DMS53 treated with DMSO at 0.1 percent for 48 hours (cell line): ENCODE data around the gene MINAR1.

Source experiments
- DNase-seq: peaks from one replicate; lab custom pipeline; 2025; ENCODE audit not compliant: unreplicated experiment; lab: John Stamatoyannopoulos, UW

The MINAR1 gene

DNA sequence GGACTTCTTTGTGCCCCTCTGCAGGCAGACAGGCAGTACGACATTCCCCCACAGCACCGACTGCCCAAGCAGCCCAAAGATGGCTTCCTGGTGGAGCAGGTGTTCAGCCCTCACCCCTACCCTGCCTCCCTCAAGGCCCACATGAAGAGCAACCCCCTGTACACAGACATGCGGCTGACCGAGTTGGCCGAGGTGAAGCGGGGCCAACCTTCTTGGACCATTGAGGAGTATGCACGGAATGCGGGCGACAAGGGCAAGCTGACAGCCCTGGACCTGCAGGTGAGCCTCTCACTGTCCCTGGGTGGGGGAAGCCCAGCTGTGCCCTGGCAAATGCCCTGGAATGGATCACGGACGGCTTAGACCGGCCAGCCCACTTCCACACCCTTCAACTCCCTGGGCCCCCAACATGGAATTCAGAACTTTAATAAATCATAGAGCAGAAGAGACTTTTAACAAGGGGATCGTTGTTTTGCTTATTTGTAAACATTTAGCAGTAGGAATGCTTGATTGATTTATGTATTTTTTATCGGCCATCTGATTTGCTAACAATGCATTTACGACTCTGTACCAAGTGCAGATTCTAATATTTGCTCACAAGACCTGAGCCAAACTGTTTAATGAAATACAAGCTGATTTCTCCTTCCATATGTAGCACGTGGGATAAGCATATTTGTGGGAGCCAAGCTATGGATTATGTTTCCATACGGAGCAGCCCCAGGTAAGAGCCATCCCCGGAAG is 31.1 kb downstream of the MINAR1 start:
- DNase-seq, result no peak

DNA sequence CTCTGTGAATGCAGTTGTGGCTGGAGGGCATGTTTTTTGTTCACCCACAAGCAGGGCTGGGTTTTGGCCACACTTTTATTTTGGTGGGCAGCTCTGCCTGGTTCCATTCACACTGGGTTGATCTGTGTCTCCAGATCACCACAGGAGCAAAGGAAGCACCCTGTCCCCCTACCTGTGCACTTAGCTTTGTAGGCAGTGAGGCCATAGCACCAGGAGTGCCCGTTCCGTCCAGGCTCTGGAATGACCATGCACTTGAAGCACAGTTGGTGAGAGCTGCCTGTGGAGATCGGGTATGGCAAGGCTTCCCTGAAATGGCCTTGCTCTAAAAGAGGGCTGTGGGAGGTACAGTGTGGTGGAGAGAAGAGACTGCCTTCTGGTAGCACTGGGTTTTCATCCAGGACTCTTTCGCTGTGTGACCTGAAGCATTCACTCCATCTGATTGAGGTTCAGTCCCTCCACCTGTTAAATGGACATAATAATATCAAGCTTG is 31.7 kb downstream of the MINAR1 start:
- DNase-seq, result no peak

DNA sequence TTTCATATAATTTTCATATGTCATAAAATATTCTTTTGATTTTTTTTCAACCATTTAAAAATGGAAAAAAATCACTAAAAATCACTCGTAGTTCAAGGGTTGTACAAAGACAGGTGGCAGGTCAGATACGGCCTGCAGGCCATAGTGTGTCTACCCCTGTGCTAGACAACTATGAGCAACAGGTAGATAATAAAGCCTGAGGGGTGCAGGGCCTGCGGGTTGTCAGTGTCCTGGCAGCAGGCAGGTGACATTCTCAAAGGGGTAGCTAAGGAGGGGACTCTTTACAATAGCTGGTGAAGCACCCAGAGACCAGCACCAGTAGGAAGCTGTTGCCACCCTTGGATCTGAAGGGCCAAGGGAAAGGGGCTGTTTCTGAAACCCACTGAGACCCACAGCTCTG is 34.4 kb downstream of the MINAR1 start:
- DNase-seq, result no peak

DNA sequence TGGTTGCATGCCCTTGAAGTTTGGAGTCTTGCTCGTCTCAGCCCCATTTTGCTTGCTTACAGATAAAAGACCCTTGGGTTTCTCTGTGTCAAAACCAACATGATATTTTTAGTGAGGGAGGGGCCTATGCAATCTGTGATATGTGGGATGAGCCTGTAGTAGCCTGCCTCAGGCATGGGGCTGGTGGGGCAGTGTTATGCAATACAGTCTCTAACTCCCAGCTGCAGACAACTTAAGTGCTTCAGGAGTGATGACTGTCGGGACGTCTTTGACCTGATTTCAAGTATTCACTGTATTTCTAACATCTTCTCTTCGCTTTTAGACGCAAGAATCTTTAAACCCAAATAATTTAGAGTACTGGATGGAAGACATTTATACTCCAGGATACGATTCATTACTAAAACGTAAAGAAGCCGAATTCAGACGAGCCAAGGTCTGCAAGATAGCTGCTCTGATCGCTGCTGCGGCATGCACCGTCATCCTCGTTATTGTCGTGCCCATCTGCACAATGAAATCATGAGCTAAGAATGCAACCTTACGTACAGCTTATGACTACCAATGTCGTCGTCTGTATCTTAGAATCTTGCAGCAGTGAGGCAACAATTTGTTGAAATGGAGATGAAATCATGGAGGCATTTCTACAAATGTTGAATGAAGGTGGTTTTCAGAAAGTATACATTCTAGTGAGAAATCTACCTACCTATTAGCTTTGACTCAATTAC is 35.9 kb downstream of the MINAR1 start:
- DNase-seq, result no peak

DNA sequence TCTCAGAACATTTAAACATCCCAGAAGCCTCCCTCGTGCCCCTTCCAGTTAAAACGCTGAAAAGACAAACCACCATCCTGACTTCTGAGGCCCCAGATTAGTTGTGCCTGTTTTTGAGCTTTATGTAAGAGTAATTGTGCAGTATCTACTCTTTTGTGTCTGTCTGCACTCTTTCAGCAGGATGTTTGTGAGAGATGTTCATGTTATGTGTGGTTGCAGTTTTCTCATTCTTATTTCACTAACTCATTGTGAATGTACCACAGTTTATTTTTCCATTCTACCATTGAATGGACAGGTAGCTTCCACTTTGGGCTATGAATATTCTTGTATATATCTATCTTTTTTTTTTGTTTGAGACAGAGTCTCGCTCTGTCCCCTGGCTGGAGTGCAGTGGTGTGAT is 40.3 kb downstream of the MINAR1 start:
- no peak for DNase-seq

DNA sequence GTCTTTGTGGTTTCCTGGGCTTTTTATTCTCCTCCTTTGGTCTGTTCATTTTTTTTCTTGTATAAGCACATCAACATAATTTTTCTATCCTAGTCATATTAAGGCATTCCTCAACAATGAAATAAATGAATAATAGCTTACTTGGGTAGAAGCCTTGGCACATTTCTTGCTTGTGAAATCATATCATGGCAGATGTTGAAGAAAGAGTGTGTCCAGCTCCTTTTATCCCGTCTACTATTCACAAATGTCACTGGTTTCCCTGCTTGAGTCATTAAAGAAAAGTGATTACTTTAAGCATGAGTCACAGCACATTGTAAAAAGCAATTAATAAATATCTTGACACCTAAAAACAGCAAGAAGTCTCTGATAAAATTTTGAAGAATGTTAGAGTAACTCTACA is 42.1 kb downstream of the MINAR1 start:
- DNase-seq, result no peak

DNA sequence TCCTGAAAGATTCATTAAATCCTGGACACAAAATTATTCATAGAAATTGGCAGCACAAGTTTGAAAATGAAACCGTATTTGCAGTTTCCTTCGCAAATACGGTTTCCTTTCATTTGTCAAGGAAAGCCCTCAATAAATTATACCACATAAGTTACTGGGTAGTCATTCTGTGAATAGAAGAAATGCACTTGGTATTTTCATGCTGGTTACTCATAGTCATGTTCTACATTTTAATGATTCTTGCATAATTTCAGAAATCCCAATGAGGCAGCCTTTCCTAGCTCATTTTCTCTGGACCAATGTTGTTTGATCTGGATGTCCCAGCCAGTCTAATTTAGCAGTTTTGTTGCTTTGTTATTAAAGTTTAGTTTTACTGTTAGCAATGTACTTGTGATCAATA is 43.2 kb downstream of the MINAR1 start:
- DNase-seq, result no peak

DNA sequence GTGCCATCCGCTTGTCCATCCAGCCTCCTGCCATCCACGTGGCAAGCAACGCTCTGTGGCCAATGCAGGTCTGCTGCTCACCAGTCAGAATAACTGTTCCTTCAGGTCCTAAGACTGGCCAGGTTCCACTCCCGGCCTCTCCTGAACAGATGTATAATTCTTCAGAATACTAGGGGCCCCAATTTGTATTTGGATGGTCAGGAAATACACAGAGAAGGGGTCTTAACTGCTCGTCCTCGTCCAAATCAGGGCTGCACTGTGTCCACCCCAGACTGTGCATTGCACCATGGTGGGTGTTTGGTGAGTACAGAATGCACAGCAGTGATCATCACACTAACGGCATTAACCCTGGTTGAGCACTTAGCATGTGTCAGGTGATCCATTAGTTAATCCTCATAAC is 46.0 kb downstream of the MINAR1 start:
- no peak for DNase-seq

DNA sequence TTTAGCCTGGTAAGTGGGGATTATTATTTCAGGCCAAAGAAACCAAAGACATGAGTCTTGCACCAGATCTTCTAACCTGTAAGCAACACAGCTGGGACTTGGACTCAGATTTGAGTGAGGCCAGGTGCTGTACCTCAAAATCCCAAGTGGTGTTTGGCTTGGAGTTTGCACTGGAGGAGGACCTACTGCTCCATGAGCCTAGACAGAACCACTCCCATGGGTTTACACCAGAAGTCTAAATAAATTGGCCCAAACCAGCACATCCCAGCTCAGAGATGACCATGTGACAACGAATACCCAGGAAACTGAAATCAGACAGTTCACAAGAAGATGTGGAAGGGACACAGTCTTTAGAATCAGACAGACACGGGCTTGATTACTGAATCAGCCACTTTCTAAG is 47.5 kb downstream of the MINAR1 start:
- DNase-seq, result no peak

DNA sequence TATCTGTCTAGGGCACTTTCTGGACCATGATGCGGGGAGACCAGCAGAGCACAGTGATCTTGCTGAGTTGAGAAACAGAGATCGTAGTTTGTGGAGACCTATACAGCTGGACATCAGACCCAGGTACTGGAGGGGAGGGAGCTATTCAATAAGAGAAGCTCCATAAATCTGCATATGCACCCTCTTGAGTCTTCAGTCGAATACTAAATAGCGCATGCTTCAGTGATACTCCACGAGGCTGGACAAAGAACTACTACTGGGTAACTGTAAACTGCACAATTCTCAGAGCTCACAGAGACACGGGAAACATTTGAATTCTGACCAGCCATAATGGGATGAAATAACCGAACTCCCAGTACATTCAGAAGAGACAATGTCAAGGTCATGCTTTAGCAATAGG is 49.7 kb downstream of the MINAR1 start:
- DNase-seq, result no peak
